AG10803 (cell line): ENCODE measurements around the gene GRM4.
A peak's percentile ranks its signal among the peaks of the same experiment; 100 is the strongest.

Source experiments
- DNase-seq: peaks from one replicate; pipeline ENCODE4 v3.0.0; 2010; ENCODE audit warnings: low read depth
- H3K4me3 ChIP-seq: 2 replicates; pipeline ENCODE4 v1.5.1; 2011; ENCODE audit warnings: mild to moderate bottlenecking, low read length, control low read depth
- CTCF ChIP-seq: conservative IDR thresholded peaks from 2 replicates; pipeline ENCODE4 v1.5.1; 2011; ENCODE audit warnings: mild to moderate bottlenecking, low read length, control low read depth, inconsistent platforms

The GRM4 gene

GRCh38 chr6:33997265-33997664, 148.6 kb downstream of the GRM4 start:
- no peak for DNase-seq
- TF ChIP-seq CTCF = no peak
- H3K4me3 ChIP-seq = no peak overlapping the region

- TF ChIP-seq CTCF = no peak
- H3K4me3 ChIP-seq = no peak overlapping the region
- peak; percentile 12 for DNase-seq
Measured at GRCh38 chr6:33996120-33996475, 149.8 kb downstream of the GRM4 start.

- no peak overlapping the region for H3K4me3 ChIP-seq
- no peak for TF ChIP-seq CTCF
- DNase-seq = no peak
Measured at GRCh38 chr6:33995309-33996119, 150.4 kb downstream of the GRM4 start.

- no peak for DNase-seq
- H3K4me3 ChIP-seq = no peak overlapping the region
- no peak for TF ChIP-seq CTCF
Measured at GRCh38 chr6:33994472-33995308, 151.2 kb downstream of the GRM4 start.

- DNase-seq = no peak
- H3K4me3 ChIP-seq = no peak overlapping the region
- no peak for TF ChIP-seq CTCF
Measured at GRCh38 chr6:33993653-33994471, 152.0 kb downstream of the GRM4 start.

GRCh38 chr6:33993091-33993490, 152.8 kb downstream of the GRM4 start:
- no peak for TF ChIP-seq CTCF
- no peak for DNase-seq
- H3K4me3 ChIP-seq = no peak overlapping the region
